Testis (tissue), 2 donors: Measurements from ENCODE around the gene MAP3K2.

ENCODE experiments used
- POLR2A ChIP-seq: fragments of 450-650 bp; IDR thresholded peaks from one replicate; pipeline ENCODE4 v1.6.1; 2017; ENCODE audit warnings: antibody characterized with exemption, mild to moderate bottlenecking, moderate library complexity
- TF ChIP-seq, protein P1 (sequence below), 3 experiments: fragments of 450-650 bp in 2 of 3; fragments of 200-600 bp in 1 of 3; sonication (generic) in 1 of 3; IDR thresholded peaks; one replicate each; pipeline ENCODE4 v1.5.1; 2016 to 2019; ENCODE audit warnings: antibody characterized with exemption in 3 of 3, mild to moderate bottlenecking in 2 of 3, moderate library complexity in 1 of 3

DNA sequence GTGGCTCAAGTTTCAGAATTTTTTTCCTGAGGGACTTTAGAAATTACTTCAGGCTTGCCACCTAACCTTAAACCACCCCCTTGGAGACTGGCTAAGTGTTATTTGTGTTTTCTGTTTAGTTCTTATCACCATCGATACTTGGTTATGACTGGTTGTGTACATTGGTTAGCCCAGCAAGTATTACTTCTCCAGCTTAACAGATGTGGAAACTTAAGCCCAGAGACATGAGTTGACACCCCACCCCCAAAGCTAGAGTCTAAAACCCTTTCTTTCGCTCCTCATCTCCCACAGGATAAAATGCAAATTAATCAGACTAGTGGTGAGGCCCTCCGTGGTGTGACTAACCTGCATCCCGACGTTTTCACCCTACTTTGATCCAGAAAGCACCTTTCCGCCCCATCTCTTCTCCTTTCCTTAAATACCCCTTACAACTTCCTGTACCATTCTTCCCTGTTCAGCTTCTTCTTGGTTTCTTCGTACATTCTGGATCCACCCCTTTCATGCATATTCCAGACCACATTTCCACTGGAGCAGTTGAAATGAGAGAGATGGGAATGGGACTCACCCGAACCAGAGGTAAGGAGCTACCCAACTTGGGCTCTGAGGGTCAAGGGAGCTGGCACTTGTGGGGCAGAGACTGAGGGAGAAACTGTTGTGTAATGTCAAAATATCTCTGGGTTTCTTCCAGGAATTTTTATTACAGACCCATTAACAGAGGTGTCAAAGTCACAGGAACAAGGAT is 819 bp upstream of the MAP3K2 start:
- TF ChIP-seq, protein P1, sequence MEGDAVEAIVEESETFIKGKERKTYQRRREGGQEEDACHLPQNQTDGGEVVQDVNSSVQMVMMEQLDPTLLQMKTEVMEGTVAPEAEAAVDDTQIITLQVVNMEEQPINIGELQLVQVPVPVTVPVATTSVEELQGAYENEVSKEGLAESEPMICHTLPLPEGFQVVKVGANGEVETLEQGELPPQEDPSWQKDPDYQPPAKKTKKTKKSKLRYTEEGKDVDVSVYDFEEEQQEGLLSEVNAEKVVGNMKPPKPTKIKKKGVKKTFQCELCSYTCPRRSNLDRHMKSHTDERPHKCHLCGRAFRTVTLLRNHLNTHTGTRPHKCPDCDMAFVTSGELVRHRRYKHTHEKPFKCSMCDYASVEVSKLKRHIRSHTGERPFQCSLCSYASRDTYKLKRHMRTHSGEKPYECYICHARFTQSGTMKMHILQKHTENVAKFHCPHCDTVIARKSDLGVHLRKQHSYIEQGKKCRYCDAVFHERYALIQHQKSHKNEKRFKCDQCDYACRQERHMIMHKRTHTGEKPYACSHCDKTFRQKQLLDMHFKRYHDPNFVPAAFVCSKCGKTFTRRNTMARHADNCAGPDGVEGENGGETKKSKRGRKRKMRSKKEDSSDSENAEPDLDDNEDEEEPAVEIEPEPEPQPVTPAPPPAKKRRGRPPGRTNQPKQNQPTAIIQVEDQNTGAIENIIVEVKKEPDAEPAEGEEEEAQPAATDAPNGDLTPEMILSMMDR (IDR thresholded peaks at IDR 0.05), result no peak
- no peak for TF ChIP-seq POLR2A
